K562 (cell line): Measurements from ENCODE around the gene EPHA2. TPM values are rescaled to one million over a fixed set of nuclear protein-coding genes. Genes with fewer than 3 reads are reported as not detected.

Experiments used
- AFF4 ChIP-seq: sonication (generic); formaldehyde crosslinking; IDR thresholded peaks from 2 replicates; pipeline ENCODE4 v1.8.0; 2023; ENCODE audit warnings: mild to moderate bottlenecking, missing genetic modification reagents
- EZH2 ChIP-seq: IDR thresholded peaks from 2 replicates; pipeline ENCODE4 v1.6.1; 2012; ENCODE audit warnings: low read depth, mild to moderate bottlenecking, inconsistent platforms, low read length, borderline replicate concordance
- FOS ChIP-seq: IDR thresholded peaks from 3 replicates; pipeline ENCODE4 v1.6.1; 2011; ENCODE audit not compliant: insufficient read length; ENCODE audit errors: extremely low read depth
- HDAC8 ChIP-seq: fragments of 450-650 bp; IDR thresholded peaks from 2 replicates; pipeline ENCODE4 v1.6.1; 2016; ENCODE audit warnings: mild to moderate bottlenecking, missing genetic modification characterization, moderate library complexity, missing compliant biosample characterization
- HOMEZ ChIP-seq: fragments of 250-450 bp; sonication (Bioruptor Pico); IDR thresholded peaks from 2 replicates; pipeline ENCODE4 v1.4.0; 2020; ENCODE audit warnings: mild to moderate bottlenecking, moderate library complexity
- IFI16 ChIP-seq: fragments of 250-450 bp; sonication (Bioruptor Pico); IDR thresholded peaks from 2 replicates; pipeline ENCODE4 v2.1.2; 2022; ENCODE audit warnings: mild to moderate bottlenecking, inconsistent platforms
- MCM2 ChIP-seq: fragments of 450-650 bp; IDR thresholded peaks from 2 replicates; pipeline ENCODE4 v1.6.1; 2017; ENCODE audit warnings: low read depth, mild to moderate bottlenecking
- MCM7 ChIP-seq, 2 experiments: fragments of 450-650 bp; IDR thresholded peaks; 2 replicates each; pipeline ENCODE4 v1.6.1; 2016 to 2018
- MXI1 ChIP-seq: IDR thresholded peaks from 2 replicates; pipeline ENCODE4 v1.6.1; 2011; ENCODE audit warnings: low read depth, mild to moderate bottlenecking, improper control_type of control experiment, low read length
- NR1H2 ChIP-seq: sonication (generic); formaldehyde crosslinking; IDR thresholded peaks from 2 replicates; pipeline ENCODE4 v1.4.0; 2020; ENCODE audit warnings: mild to moderate bottlenecking, missing genetic modification reagents
- POLR2AphosphoS2 ChIP-seq: IDR thresholded peaks from 2 replicates; pipeline ENCODE4 v1.6.1; 2012; ENCODE audit warnings: low read length, improper control_type of control experiment
- PTBP1 ChIP-seq: fragments of 200-400 bp; formaldehyde crosslinking; IDR thresholded peaks from 2 replicates; pipeline ENCODE4 v1.6.1; 2017; ENCODE audit warnings: low read depth, low read length
- RBM15 ChIP-seq: fragments of 200-400 bp; formaldehyde crosslinking; IDR thresholded peaks from 2 replicates; pipeline ENCODE4 v1.6.1; 2018; ENCODE audit warnings: mild to moderate bottlenecking, low read length, moderate library complexity; ENCODE audit not compliant: insufficient read depth
- RHOXF2B ChIP-seq: fragments of 250-450 bp; sonication (Bioruptor Pico); conservative IDR thresholded peaks from 2 replicates; pipeline ENCODE4 v1.5.1; 2021
- TCF15 ChIP-seq: fragments of 250-450 bp; sonication (Bioruptor Pico); IDR thresholded peaks from 2 replicates; pipeline ENCODE4 v1.8.0; 2022; ENCODE audit warnings: moderate library complexity, mild to moderate bottlenecking, inconsistent platforms
- YBX1 ChIP-seq: fragments of 450-650 bp; IDR thresholded peaks from 2 replicates; pipeline ENCODE4 v1.7.1; 2016; ENCODE audit warnings: mild to moderate bottlenecking
- ZMIZ1 ChIP-seq, 2 experiments: fragments of 150-350 bp in 1 of 2; IDR thresholded peaks; 2 replicates each; pipeline ENCODE4 v1.6.1; 2012 to 2016; ENCODE audit warnings: low read depth in 2 of 2, low read length in 2 of 2, mild to moderate bottlenecking in 1 of 2, moderate library complexity in 1 of 2
- ZNF140 ChIP-seq: fragments of 250-450 bp; sonication (Bioruptor Pico); IDR thresholded peaks from 2 replicates; pipeline ENCODE4 v1.8.0; 2021; ENCODE audit warnings: moderate library complexity, mild to moderate bottlenecking, inconsistent platforms
- ZNF511 ChIP-seq: sonication (generic); formaldehyde crosslinking; IDR thresholded peaks from 2 replicates; pipeline ENCODE4 v1.8.0; 2022; ENCODE audit warnings: mild to moderate bottlenecking, missing genetic modification reagents
- ZNF766 ChIP-seq: fragments of 200-800 bp; sonication (Bioruptor generic); conservative IDR thresholded peaks from 2 replicates; pipeline ENCODE4 v1.6.1; 2016; ENCODE audit warnings: missing genetic modification characterization, missing compliant biosample characterization
- polyA plus RNA-seq, 8 experiments: library from polyadenylated mRNA; depleted of rRNA in 4 of 8; stranded (reverse) in 5 of 8; unstranded in 3 of 8; fragments of >200 nt; fragmentation: Nextera tagmentation in 2 of 8; fragmentation: Illumina TruSeq in 1 of 8; extraction: Ambion mirVana in 2 of 8; extraction: Trizol in 1 of 8; gene quantifications; 2 replicates each; pipeline versions ENCODE4 v1.2.1 to v1.2.3, GENCODE V29; 2011 to 2014; ENCODE audit warnings: inconsistent platforms in 1 of 8, missing spikeins in 1 of 8
- total RNA-seq, 7 experiments: library from RNA; depleted of rRNA in 6 of 7; stranded (reverse); fragments of >200 nt in 6 of 7; fragmentation: Illumina TruSeq in 2 of 7; extraction: Trizol in 2 of 7; gene quantifications; 2 replicates each; pipeline versions ENCODE4 v1.2.1 to v1.2.3, GENCODE V29; 2011 to 2021; ENCODE audit warnings: low replicate concordance in 1 of 7

Gene EPHA2
- total and polyA plus RNA-seq, 9 of the 15 experiments (the other 6 are each of a cell fraction or from before 2014, with no cell fraction given), result 0.04 to 0.40 (median 0.07) TPM; not detected in 4

GRCh38 chr1:16145662-16146278 lies 10.1 kb downstream of the EPHA2 start (continued):
- TF ChIP-seq ZNF766 (CRISPR knock-in tag), result no peak
- no peak for TF ChIP-seq YBX1
- TF ChIP-seq HDAC8 (tag), result no peak
- TF ChIP-seq ZMIZ1 (IDR thresholded peaks at IDR 0.05; ENCODE audit: low read depth in 2 of 2, low read length in 2 of 2), result no peak
- no peak for TF ChIP-seq MXI1
- no peak for TF ChIP-seq POLR2AphosphoS2
- no peak for TF ChIP-seq RBM15
- no peak for TF ChIP-seq ZNF140 (CRISPR knock-in tag)
- no peak for TF ChIP-seq FOS
- no peak; the same call in 1 of the 2 replicates for TF ChIP-seq AFF4 (CRISPR knock-in tag)
- no peak for TF ChIP-seq HOMEZ (CRISPR knock-in tag)
- peak; percentile 82; the same call in 1 of the 2 replicates for TF ChIP-seq PTBP1
- no peak for TF ChIP-seq MCM2
- no peak for TF ChIP-seq TCF15 (CRISPR knock-in tag)
- TF ChIP-seq MCM7 (IDR thresholded peaks at IDR 0.05), result no peak
- TF ChIP-seq IFI16 (CRISPR knock-in tag), result no peak
- TF ChIP-seq EZH2, result no peak
- no peak for TF ChIP-seq NR1H2
- TF ChIP-seq ZNF511, result no peak; the same call in 1 of the 2 replicates
- TF ChIP-seq RHOXF2B, result no peak
